HEK293 (cell line): ENCODE measurements around the gene SCG3.

Experiments
- ATF2 ChIP-seq: fragments of 450-650 bp; formaldehyde crosslinking; IDR thresholded peaks from 2 replicates; pipeline ENCODE4 v1.5.1; 2016; ENCODE audit warnings: missing biosample characterization, missing genetic modification characterization, low read depth
- CTCF ChIP-seq: fragments of 450-650 bp; formaldehyde crosslinking; IDR thresholded peaks from 2 replicates; pipeline ENCODE4 v1.5.1; 2016; ENCODE audit warnings: missing biosample characterization, missing genetic modification characterization
- ZFP37 ChIP-seq: fragments of 450-650 bp; formaldehyde crosslinking; IDR thresholded peaks from 2 replicates; pipeline ENCODE4 v1.5.1; 2016; ENCODE audit warnings: missing biosample characterization, missing genetic modification characterization
- ZNF10 ChIP-seq: fragments of 450-650 bp; formaldehyde crosslinking; IDR thresholded peaks from 2 replicates; pipeline ENCODE4 v1.5.1; 2017; ENCODE audit warnings: missing biosample characterization, missing genetic modification characterization
- ZNF138 ChIP-seq: fragments of 450-650 bp; formaldehyde crosslinking; IDR thresholded peaks from 2 replicates; pipeline ENCODE4 v1.5.1; 2016; ENCODE audit warnings: missing biosample characterization, missing genetic modification characterization, borderline replicate concordance
- ZNF157 ChIP-seq: fragments of 450-650 bp; formaldehyde crosslinking; IDR thresholded peaks from 2 replicates; pipeline ENCODE4 v1.5.1; 2016; ENCODE audit warnings: missing biosample characterization, missing genetic modification characterization
- ZNF274 ChIP-seq, 2 experiments: fragments of 200-500 bp in 1 of 2; fragments of 450-650 bp in 1 of 2; sonication (Bioruptor generic) in 1 of 2; formaldehyde crosslinking in 1 of 2; IDR thresholded peaks; 2 replicates each; pipeline versions ENCODE4 v1.5.1 to v1.6.1; 2014 to 2016; ENCODE audit warnings: borderline replicate concordance in 1 of 2, inconsistent platforms in 1 of 2, low read length in 1 of 2, missing biosample characterization in 1 of 2, missing genetic modification characterization in 1 of 2
- ZNF626 ChIP-seq: fragments of 450-650 bp; sonication (Bioruptor Pico); formaldehyde crosslinking; IDR thresholded peaks from 2 replicates; pipeline ENCODE4 v1.5.1; 2018; ENCODE audit warnings: missing biosample characterization, missing genetic modification characterization, inconsistent platforms
- ZNF692 ChIP-seq: fragments of 450-650 bp; formaldehyde crosslinking; IDR thresholded peaks from 2 replicates; pipeline ENCODE4 v1.5.1; 2016; ENCODE audit warnings: missing biosample characterization, missing genetic modification characterization
- ZSCAN18 ChIP-seq: fragments of 450-650 bp; formaldehyde crosslinking; IDR thresholded peaks from 2 replicates; pipeline ENCODE4 v1.5.1; 2016; ENCODE audit warnings: missing biosample characterization, missing genetic modification characterization

DNA sequence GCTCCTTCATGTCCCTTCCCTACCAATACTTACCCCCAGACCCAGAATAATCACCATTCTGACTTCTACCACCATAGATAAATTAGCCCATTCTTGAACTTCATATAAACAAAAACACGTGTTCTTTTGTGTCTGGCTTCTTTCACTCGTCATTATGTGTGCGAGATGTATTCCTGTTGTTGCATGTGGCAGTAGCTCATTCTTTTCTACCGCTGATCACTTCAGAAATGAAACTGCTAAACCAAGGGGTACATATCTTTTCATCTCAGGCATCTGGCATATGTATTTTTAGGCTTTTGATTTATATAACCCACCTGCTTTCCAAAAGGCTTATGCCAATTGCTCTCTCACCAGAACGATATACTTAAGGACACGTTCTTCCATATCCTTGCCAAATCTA, 13.8 kb upstream of the SCG3 start:
- TF ChIP-seq CTCF (tag by site-specific recombination) (no peak), ZNF692 (tag by site-specific recombination) (no peak), ZNF626 (tag by site-specific recombination) (no peak), ZNF157 (tag by site-specific recombination) (no peak), ATF2 (tag by site-specific recombination) (no peak), ZSCAN18 (no peak), ZNF274 (IDR thresholded peaks at IDR 0.05; ENCODE audit: low read length) (no peak), ZNF274 (tag by site-specific recombination; IDR thresholded peaks at IDR 0.05; ENCODE audit: borderline replicate concordance) (no peak), ZNF138 (tag by site-specific recombination) (no peak), ZFP37 (tag by site-specific recombination) (no peak), ZNF10 (tag by site-specific recombination) (no peak)
